Heart left ventricle (tissue), 16 donors: ENCODE data around the gene RNF114. TPM values are rescaled to one million over a fixed set of nuclear protein-coding genes. Genes with fewer than 3 reads are reported as not detected.
A peak's percentile ranks its signal among the peaks of the same experiment; 100 is the strongest.

Experiments
- ATAC-seq, 4 donors: fragments of 200-7000 bp; cut with Tn5 transposase; one replicate each; pipeline ENCODE4 v1.9.1; 2020 to 2022; ENCODE audit warnings: moderate library complexity in 4 of 4, mild to moderate bottlenecking in 3 of 4, moderate number of reproducible peaks in 1 of 4
- DNase-seq, 5 donors: peaks; one replicate each; pipeline ENCODE4 v3.0.0-alpha.2; 2020
- H3K27ac ChIP-seq, 12 donors: fragments of 200-600 bp; sonication (generic) in 4 of 12; one replicate each; pipeline versions ENCODE4 v1.5.0 to v1.8.0; 2016 to 2022; ENCODE audit warnings: mild to moderate bottlenecking in 2 of 12
- H3K27me3 ChIP-seq, 9 donors: fragments of 200-600 bp; sonication (generic) in 2 of 9; one replicate each; pipeline versions ENCODE4 v1.5.1 to v1.8.0; 2016 to 2022; ENCODE audit warnings: mild to moderate bottlenecking in 3 of 9
- H3K36me3 ChIP-seq, 9 donors: fragments of 200-600 bp; sonication (generic) in 2 of 9; one replicate each; pipeline versions ENCODE4 v1.5.0 to v1.8.0; 2018 to 2022; ENCODE audit warnings: mild to moderate bottlenecking in 2 of 9
- H3K4me1 ChIP-seq, 12 donors: fragments of 200-600 bp; sonication (generic) in 4 of 12; one replicate each; pipeline versions ENCODE4 v1.5.0 to v1.8.0; 2016 to 2022; ENCODE audit warnings: mild to moderate bottlenecking in 3 of 12
- H3K4me3 ChIP-seq, 12 donors: fragments of 200-600 bp; sonication (generic) in 4 of 12; one replicate each; pipeline versions ENCODE4 v1.5.0 to v1.8.0; 2017 to 2022; ENCODE audit warnings: mild to moderate bottlenecking in 9 of 12, moderate library complexity in 4 of 12
- H3K9me3 ChIP-seq, 12 donors: fragments of 200-600 bp; sonication (generic) in 4 of 12; one replicate each; pipeline versions ENCODE4 v1.5.0 to v1.8.0; 2016 to 2022; ENCODE audit warnings: mild to moderate bottlenecking in 1 of 12
- CTCF ChIP-seq, 12 donors: fragments of 200-600 bp; sonication (generic) in 4 of 12; IDR thresholded peaks; one replicate each; pipeline versions ENCODE4 v1.5.0 to v1.8.0; 2018 to 2022; ENCODE audit warnings: antibody characterized with exemption in 12 of 12, mild to moderate bottlenecking in 5 of 12
- POLR2A ChIP-seq, 2 donors: fragments of 450-650 bp; IDR thresholded peaks; one replicate each; pipeline ENCODE4 v1.6.1; 2017; ENCODE audit warnings: antibody characterized with exemption in 2 of 2, mild to moderate bottlenecking in 2 of 2, moderate library complexity in 2 of 2
- WGBS, 4 donors: extraction: QIAGEN DNeasy Blood & Tissue Kit in 2 of 4; methylation state at CpG; one replicate each; pipeline versions ENCODE4 v1.1.5 to v1.1.7; 2013 to 2018; 5-methylcytosine and 5-hydroxymethylcytosine counted together
- intact Hi-C, 10 donors: fragments of 100-400 bp; cut with DNase I; formaldehyde crosslinking; loops; one replicate each; pipeline versions ENCODE4 v1.11.1 to v1.14.2; 2022
- polyA plus RNA-seq, 2 donors: library from polyadenylated mRNA; stranded (reverse); fragments of 200-250 nt; gene quantifications; one replicate each; pipeline ENCODE4 v1.2.3, GENCODE V29; 2013
- total RNA-seq, 9 donors: library from RNA; depleted of rRNA in 2 of 9; stranded (reverse); fragments of >200 nt in 2 of 9; fragmentation: NEBNext Ultra II Directional in 3 of 9; extraction: Animal tissue kit (Norgen Biotek cat#: 25700) in 3 of 9; gene quantifications; one replicate each; pipeline versions ENCODE4 v1.1.0 to v1.2.4, GENCODE V29; 2016 to 2023
- donor health status: ischemic (EF 13 %, LVEDD 7.1; RV severe dilation, severe dysfunction).
- donor health status: healthy with polysubstance abuse.
- donor health status: DM: no; HTN: yes; CAD: no.
- donor health status: DM: no; HTN: no; CAD: no.
- donor health status: ischemic (EF 25% LVEDD 6.9; RV normal size, moderate dysfunction).
- donor health status: ischemic (EF 25% LVEDD 5.7; RV mildly dilated, moderate dysfunction).
- donor health status: healthy.
- donor health status: DM: yes; HTN: yes; CAD: no.
- donor health status: ischemic (EF 35%, LVEDD 5.7; RV mildly dilated, moderate dysfunction).
- donor health status: nonischemic (EF 11% LVEDD 7.7; RV severe dilation, severe dysfunction).
- donor health status: DM: yes; HTN: yes; CAD: no.
- donor health status: PGD.
- donor health status: ischemic (EF 29% LVEDD 5.4; RV normal size, mild dysfunction).
- donor health status: nonischemic (EF 23%, LVEDD 6.1; RV moderate dilation, normal function).

RNF114 gene
- total and polyA plus RNA-seq, 11 donors = 36.5 to 128 (median 50.0) TPM

- ATAC-seq (no peak), DNase-seq (no peak)
- Histone ChIP-seq H3K9me3 (no peaks in the 10 kb centered on the region), H3K36me3 (peaks cover 0 to 75% (median 49%) of the 10 kb centered on the region in 9 donors), H3K4me3 (no peak overlapping the region), H3K27ac (peak overlapping the region in 7 of 12 donors; percentile 17 to 85 (median 61)), H3K27me3 (no peaks in the 10 kb centered on the region), H3K4me1 (peaks cover 0 to 46% (median 18%) of the 10 kb centered on the region in 12 donors)
- WGBS, 4 donors = 87 to 93% (median 92%) methylated on average over 26 to 29 of the region's 29 CpGs
- TF ChIP-seq CTCF (IDR thresholded peaks at IDR 0.05) (no peak), POLR2A (IDR thresholded peaks at IDR 0.05) (no peak)
- intact Hi-C loops = no loop called here
Measured at GRCh38 chr20:49905415-49906091, 30.6 kb upstream of the RNF114 start.

GRCh38 chr20:49906101-49906604 lies 30.0 kb upstream of the RNF114 start:
- H3K4me1 ChIP-seq = peaks cover 0 to 48% (median 18%) of the 10 kb centered on the region in 12 donors
- intact Hi-C loops = no loop called here
- no peaks in the 10 kb centered on the region for H3K9me3 ChIP-seq
- TF ChIP-seq POLR2A (IDR thresholded peaks at IDR 0.05) = no peak
- H3K36me3 ChIP-seq = peaks cover 0 to 75% (median 49%) of the 10 kb centered on the region in 9 donors
- H3K4me3 ChIP-seq = no peak overlapping the region
- DNase-seq (peak in 3 of 5 donors; percentile 49 to 52 (median 50)), ATAC-seq (peak in 3 of 4 donors; percentile 2 to 62 (median 2))
- no peaks in the 10 kb centered on the region for H3K27me3 ChIP-seq
- peak overlapping the region in 10 of 12 donors; percentile 26 to 85 (median 60) for H3K27ac ChIP-seq
- WGBS, 4 donors = 75 to 96% (median 82%) methylated on average over 13 to 37 of the region's 37 CpGs

GRCh38 chr20:49906615-49907154 lies 29.5 kb upstream of the RNF114 start:
- H3K4me1 ChIP-seq = peaks cover 1 to 48% (median 19%) of the 10 kb centered on the region in 12 donors
- H3K4me3 ChIP-seq = no peak overlapping the region
- H3K36me3 ChIP-seq = peaks cover 0 to 75% (median 49%) of the 10 kb centered on the region in 9 donors

More at GRCh38 chr20:49906615-49907154, 29.5 kb upstream of the RNF114 start:
- peak overlapping the region in 10 of 12 donors; percentile 26 to 85 (median 60) for H3K27ac ChIP-seq
- ATAC-seq = peak in 1 of 4 donors; percentile 12
- H3K9me3 ChIP-seq = no peaks in the 10 kb centered on the region
- no peaks in the 10 kb centered on the region for H3K27me3 ChIP-seq
- intact Hi-C loops = no loop called here
- no peak for DNase-seq
- TF ChIP-seq CTCF (IDR thresholded peaks at IDR 0.05) = no peak
- TF ChIP-seq POLR2A (IDR thresholded peaks at IDR 0.05) = no peak
- 75 to 90% (median 85%) methylated on average over 15 of the region's 15 CpGs for WGBS, 4 donors
